ENCODE results near the gene KCNIP3.
A peak's percentile ranks its signal among the peaks of the same experiment; 100 is the strongest.

Gene KCNIP3

DNA sequence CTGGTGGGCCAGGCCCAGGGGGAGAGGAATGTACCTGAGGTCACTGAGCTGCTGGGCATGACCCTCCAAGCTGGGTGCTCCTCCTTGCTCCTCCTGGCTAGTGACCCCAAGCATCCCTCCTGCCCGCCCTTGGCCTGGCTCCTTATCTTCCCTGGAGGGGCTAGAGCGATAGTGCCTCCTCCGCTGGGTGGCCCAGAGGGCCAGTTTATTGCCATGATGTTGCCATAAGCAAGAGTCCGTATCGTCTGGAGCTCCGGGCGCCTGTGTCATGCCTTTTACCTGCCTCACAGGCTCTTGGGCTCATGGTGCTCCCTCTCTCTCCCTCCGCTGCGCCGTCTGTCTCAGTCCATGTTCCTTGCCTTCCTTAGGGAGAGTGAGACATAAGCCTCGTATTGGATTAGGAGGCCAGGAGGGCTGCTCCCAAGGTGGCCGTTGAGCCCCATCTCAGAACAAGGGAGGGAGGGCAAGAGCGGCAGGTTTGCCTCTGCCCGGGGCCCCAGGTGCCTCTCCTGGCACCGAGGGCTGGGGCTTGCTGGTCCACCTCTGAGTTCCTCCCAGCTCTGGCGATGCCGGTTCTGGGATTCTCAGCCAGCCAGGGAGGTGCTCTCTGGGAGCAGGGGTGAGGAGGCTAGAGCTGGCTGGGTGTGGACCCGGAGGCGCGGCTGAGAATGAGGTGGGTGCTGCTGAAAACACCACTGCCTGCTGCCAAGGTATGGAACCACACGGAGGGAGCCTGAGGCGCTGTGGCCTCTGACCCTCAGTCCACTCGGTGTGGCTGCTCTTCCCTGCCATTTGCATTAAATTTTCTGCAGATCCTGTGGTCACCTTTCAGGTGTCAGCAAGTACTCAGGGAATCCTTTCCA is 22.6 kb downstream of the KCNIP3 start:
- no peaks in the 10 kb centered on the region for H3K36me3 ChIP-seq (ENCODE audit: control insufficient read depth in 2 of 2, insufficient read depth in 1 of 2, low read length in 2 of 2)
- H3K9me3 ChIP-seq (ENCODE audit: control insufficient read depth, insufficient read depth, low read depth, low read length) = no peaks in the 10 kb centered on the region
- H3K4me3 ChIP-seq (ENCODE audit: low read depth, low read length) = no peak overlapping the region
- no peaks in the 10 kb centered on the region for H3K4me1 ChIP-seq (ENCODE audit: control insufficient read depth, insufficient read depth, low read length)
- peak; percentile 68 for TF ChIP-seq KLF1 (tag by site-specific recombination; IDR thresholded peaks at IDR 0.05)
- TF ChIP-seq SETDB1 (IDR thresholded peaks at IDR 0.05; ENCODE audit: insufficient read length, low read length) = no peak
- ChIA-PET CTCF (interaction anchor here (0.6 to 0.8 kb wide), 2 partner anchors 26 to 95 kb away, joined by 3 read pairs; no protein-coding TSS in a partner anchor), POLR2A (no interaction called here)
- H3K27ac ChIP-seq (ENCODE audit: extremely low read depth, low read depth, low read length) = no peak overlapping the region

DNA sequence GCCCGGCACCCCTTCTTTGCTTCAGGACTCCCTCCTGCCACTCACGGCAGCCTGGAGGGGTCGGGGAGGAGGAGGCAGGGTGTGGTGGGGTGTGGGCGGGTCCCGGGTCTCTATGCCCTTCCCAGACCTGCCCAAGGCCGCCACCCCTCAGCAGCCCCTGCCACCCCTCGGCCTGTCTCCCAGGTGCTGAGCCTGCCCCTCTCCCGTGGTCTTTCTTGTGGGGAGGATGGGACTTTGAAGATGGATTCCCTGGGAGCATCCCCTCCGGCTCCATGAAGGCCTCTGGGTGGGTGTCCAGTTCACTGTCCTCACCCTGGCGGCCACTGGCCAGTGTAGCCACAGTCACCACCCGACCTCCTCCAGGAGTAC is 23.2 kb downstream of the KCNIP3 start:
- peak; percentile 60; the same call in 1 of the 2 replicates for TF ChIP-seq KLF1 (tag by site-specific recombination; IDR thresholded peaks at IDR 0.05)
- no peak for TF ChIP-seq ZNF324 (tag by site-specific recombination; IDR thresholded peaks at IDR 0.05)
- H3K36me3 ChIP-seq (ENCODE audit: control insufficient read depth in 2 of 2, insufficient read depth in 1 of 2, low read length in 2 of 2) = no peaks in the 10 kb centered on the region
- H3K4me1 ChIP-seq (ENCODE audit: control insufficient read depth, insufficient read depth, low read length) = no peaks in the 10 kb centered on the region

DNA sequence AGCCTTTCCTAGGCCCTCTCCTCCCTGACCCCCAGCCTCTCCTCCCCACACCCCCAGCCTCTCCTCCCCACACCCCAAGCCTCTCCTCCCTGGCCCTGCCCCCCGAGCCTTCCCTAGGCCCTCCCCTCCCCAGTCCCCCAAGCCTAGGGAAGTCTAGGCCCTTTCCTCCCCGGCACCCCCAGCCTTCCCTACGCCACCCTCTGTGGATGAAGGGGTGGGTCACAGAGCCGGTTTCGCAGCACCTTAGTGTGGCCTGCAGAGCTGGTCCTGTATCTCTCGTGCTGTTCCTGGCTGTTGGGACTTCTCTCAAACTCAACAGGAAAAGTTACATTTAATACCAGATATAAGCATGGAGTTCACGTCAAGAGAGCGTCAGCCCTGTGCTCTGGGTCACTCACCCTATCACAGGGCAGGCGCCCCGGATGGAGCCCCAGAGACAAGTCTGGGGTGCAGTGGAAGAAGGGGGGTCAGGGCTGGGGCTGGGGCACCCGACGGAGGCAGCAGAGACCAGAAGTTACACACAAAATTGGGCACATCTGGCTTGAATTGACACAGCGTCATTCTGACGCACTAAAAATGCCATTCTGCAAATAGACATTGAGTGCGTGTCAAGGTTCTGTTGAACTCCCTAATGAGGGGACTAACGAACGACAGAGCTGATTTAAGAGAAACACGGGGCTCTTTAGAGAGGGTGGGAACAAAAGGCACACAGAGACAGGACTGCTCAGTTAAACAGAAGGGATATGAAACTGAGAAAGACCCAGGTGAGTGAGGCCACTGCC is 24.0 kb downstream of the KCNIP3 start:
- Histone ChIP-seq H3K9me3 (ENCODE audit: control insufficient read depth, insufficient read depth, low read depth, low read length) (no peaks in the 10 kb centered on the region), H3K4me3 (ENCODE audit: low read depth, low read length) (no peak overlapping the region), H3K27ac (ENCODE audit: extremely low read depth, low read depth, low read length) (no peak overlapping the region), H3K36me3 (ENCODE audit: control insufficient read depth in 2 of 2, insufficient read depth in 1 of 2, low read length in 2 of 2) (no peaks in the 10 kb centered on the region), H3K4me1 (ENCODE audit: control insufficient read depth, insufficient read depth, low read length) (no peaks in the 10 kb centered on the region)
- ChIA-PET POLR2A (no interaction called here), CTCF (interaction anchor here (1.0 to 1.2 kb wide), 2 partner anchors 24 to 68 kb away, joined by 6 to 7 read pairs; no protein-coding TSS in a partner anchor)
- no peak for TF ChIP-seq ZNF138 (tag by site-specific recombination; IDR thresholded peaks at IDR 0.05; ENCODE audit: borderline replicate concordance)
- TF ChIP-seq, protein P1, sequence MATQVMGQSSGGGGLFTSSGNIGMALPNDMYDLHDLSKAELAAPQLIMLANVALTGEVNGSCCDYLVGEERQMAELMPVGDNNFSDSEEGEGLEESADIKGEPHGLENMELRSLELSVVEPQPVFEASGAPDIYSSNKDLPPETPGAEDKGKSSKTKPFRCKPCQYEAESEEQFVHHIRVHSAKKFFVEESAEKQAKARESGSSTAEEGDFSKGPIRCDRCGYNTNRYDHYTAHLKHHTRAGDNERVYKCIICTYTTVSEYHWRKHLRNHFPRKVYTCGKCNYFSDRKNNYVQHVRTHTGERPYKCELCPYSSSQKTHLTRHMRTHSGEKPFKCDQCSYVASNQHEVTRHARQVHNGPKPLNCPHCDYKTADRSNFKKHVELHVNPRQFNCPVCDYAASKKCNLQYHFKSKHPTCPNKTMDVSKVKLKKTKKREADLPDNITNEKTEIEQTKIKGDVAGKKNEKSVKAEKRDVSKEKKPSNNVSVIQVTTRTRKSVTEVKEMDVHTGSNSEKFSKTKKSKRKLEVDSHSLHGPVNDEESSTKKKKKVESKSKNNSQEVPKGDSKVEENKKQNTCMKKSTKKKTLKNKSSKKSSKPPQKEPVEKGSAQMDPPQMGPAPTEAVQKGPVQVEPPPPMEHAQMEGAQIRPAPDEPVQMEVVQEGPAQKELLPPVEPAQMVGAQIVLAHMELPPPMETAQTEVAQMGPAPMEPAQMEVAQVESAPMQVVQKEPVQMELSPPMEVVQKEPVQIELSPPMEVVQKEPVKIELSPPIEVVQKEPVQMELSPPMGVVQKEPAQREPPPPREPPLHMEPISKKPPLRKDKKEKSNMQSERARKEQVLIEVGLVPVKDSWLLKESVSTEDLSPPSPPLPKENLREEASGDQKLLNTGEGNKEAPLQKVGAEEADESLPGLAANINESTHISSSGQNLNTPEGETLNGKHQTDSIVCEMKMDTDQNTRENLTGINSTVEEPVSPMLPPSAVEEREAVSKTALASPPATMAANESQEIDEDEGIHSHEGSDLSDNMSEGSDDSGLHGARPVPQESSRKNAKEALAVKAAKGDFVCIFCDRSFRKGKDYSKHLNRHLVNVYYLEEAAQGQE (tag by site-specific recombination; IDR thresholded peaks at IDR 0.05) = no peak

More for the DNA sequence above, 23.2 kb downstream of the KCNIP3 start:
- CTCF ChIA-PET = no interaction called here
- Histone ChIP-seq H3K27ac (ENCODE audit: extremely low read depth, low read depth, low read length) (no peak overlapping the region), H3K9me3 (ENCODE audit: control insufficient read depth, insufficient read depth, low read depth, low read length) (no peaks in the 10 kb centered on the region), H3K4me3 (ENCODE audit: low read depth, low read length) (no peak overlapping the region)
- POLR2A ChIA-PET = no interaction called here

DNA sequence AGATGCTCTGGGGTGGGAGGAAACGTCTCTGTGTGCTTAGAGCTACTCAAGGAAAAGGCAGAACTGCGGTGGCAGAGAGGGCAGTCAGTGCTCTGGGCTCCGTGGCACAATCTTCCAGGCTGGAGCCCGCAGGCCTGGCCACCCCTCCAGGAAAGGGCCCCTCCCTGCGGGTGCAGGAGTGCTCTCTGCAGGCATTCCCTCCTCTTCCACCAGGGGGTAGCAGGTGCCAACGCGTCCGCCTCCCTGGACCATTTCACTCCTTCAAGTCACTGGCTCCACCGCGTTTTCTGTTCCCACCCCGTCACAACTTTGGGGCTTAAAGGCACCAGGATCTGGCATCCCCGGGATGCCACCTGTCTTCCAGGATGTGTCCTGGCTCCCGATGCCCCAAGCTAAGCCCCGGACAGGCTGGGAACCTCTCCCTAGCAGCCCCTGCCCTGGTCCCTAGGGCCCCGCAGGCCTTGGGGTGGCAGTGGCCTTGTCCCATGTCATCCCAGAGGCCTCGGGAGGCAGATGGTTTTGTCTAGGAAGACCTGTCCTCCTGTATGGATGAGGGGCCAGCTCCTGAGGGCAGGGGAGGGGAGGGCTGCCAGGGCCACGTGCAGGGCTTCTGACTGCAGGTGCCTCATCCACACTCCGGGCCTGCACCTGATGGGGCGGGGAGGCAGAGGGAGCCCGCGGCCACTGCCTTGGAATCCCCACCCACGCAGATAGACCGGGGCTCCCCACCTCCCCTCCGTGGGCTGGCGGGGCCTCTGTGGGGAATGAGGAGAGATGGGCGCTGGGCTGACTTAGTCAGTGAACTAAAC is 26.4 kb downstream of the KCNIP3 start:
- TF ChIP-seq, protein P2, sequence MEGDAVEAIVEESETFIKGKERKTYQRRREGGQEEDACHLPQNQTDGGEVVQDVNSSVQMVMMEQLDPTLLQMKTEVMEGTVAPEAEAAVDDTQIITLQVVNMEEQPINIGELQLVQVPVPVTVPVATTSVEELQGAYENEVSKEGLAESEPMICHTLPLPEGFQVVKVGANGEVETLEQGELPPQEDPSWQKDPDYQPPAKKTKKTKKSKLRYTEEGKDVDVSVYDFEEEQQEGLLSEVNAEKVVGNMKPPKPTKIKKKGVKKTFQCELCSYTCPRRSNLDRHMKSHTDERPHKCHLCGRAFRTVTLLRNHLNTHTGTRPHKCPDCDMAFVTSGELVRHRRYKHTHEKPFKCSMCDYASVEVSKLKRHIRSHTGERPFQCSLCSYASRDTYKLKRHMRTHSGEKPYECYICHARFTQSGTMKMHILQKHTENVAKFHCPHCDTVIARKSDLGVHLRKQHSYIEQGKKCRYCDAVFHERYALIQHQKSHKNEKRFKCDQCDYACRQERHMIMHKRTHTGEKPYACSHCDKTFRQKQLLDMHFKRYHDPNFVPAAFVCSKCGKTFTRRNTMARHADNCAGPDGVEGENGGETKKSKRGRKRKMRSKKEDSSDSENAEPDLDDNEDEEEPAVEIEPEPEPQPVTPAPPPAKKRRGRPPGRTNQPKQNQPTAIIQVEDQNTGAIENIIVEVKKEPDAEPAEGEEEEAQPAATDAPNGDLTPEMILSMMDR (tag by site-specific recombination; IDR thresholded peaks at IDR 0.05) = peak; percentile 73
- TF ChIP-seq ZNF654 (tag by site-specific recombination; IDR thresholded peaks at IDR 0.05; ENCODE audit: low read depth) (peak; percentile 51), ZXDB (tag by site-specific recombination; IDR thresholded peaks at IDR 0.05) (no peak), SP3 (tag by site-specific recombination; IDR thresholded peaks at IDR 0.05) (0 out of 2 replicates have a peak, but pooled peaks have one; percentile 15)
- ChIA-PET CTCF (interaction anchor here (1.0 to 2.5 kb wide), 3 partner anchors 16 to 37 kb away, joined by 3 to 9 read pairs (median 3); no protein-coding TSS in a partner anchor), POLR2A (no interaction called here)
- Histone ChIP-seq H3K4me1 (ENCODE audit: control insufficient read depth, insufficient read depth, low read length) (no peaks in the 10 kb centered on the region), H3K36me3 (ENCODE audit: control insufficient read depth in 2 of 2, insufficient read depth in 1 of 2, low read length in 2 of 2) (no peaks in the 10 kb centered on the region), H3K9me3 (ENCODE audit: control insufficient read depth, insufficient read depth, low read depth, low read length) (no peaks in the 10 kb centered on the region), H3K4me3 (ENCODE audit: low read depth, low read length) (no peak overlapping the region), H3K27ac (ENCODE audit: extremely low read depth, low read depth, low read length) (no peak overlapping the region)
